C4-2B (cell line): ENCODE data around the gene AUP1.

Experiments
- ZFX ChIP-seq: fragments of 450-650 bp; IDR thresholded peaks from 2 replicates; pipeline ENCODE4 v1.6.1; 2017
- TF ChIP-seq, protein P1 (sequence below): fragments of 450-650 bp; conservative IDR thresholded peaks from 2 replicates; pipeline ENCODE4 v1.5.1; 2017; ENCODE audit warnings: mild to moderate bottlenecking

DNA sequence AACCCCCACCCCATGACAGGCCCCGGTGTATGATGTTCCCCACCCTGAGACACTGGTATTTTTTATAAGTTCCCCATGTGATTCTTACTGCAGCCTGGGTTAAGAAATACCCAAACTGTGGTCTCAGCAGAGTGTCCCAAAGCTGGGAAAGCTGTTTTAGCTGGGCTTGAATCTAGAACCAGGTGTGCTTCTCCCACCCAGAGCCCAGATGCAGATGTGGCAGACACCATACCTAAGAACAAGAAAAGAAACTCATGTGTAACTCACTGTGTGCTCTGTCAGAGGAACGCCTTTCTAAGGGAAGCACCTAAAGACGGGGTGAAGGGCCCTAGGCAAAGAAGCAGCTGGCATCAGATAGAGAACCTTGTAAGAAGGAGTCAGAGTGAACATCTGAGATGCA is 48.9 kb upstream of the AUP1 start:
- TF ChIP-seq, protein P1, sequence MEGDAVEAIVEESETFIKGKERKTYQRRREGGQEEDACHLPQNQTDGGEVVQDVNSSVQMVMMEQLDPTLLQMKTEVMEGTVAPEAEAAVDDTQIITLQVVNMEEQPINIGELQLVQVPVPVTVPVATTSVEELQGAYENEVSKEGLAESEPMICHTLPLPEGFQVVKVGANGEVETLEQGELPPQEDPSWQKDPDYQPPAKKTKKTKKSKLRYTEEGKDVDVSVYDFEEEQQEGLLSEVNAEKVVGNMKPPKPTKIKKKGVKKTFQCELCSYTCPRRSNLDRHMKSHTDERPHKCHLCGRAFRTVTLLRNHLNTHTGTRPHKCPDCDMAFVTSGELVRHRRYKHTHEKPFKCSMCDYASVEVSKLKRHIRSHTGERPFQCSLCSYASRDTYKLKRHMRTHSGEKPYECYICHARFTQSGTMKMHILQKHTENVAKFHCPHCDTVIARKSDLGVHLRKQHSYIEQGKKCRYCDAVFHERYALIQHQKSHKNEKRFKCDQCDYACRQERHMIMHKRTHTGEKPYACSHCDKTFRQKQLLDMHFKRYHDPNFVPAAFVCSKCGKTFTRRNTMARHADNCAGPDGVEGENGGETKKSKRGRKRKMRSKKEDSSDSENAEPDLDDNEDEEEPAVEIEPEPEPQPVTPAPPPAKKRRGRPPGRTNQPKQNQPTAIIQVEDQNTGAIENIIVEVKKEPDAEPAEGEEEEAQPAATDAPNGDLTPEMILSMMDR: no peak
- TF ChIP-seq ZFX: no peak
